Epithelial cell of prostate (primary cell): ENCODE data around the gene PIGZ.

Experiments
- DNase-seq: peaks from one replicate; pipeline ENCODE4 v3.0.0-alpha.2; 2011; ENCODE audit warnings: low read depth, low spot score
- H3K27ac ChIP-seq: fragments of 450-650 bp; 2 replicates; pipeline ENCODE4 v1.5.1; 2017; ENCODE audit warnings: mild to moderate bottlenecking

PIGZ gene

GRCh38 chr3:196985954-196986885 lies 17.6 kb upstream of the PIGZ start:
- H3K27ac ChIP-seq = no peak overlapping the region
- DNase-seq = no peak

- no peak for DNase-seq
- no peak overlapping the region for H3K27ac ChIP-seq
Measured at GRCh38 chr3:196985298-196985697, 16.7 kb upstream of the PIGZ start.

GRCh38 chr3:196983186-196983585 lies 14.6 kb upstream of the PIGZ start:
- no peak for DNase-seq
- H3K27ac ChIP-seq = no peak overlapping the region

- no peak overlapping the region for H3K27ac ChIP-seq
- no peak for DNase-seq
Measured at GRCh38 chr3:196981657-196982056, 13.0 kb upstream of the PIGZ start.

- no peak overlapping the region for H3K27ac ChIP-seq
- no peak for DNase-seq
Measured at GRCh38 chr3:196979545-196979944, 10.9 kb upstream of the PIGZ start.

DNA sequence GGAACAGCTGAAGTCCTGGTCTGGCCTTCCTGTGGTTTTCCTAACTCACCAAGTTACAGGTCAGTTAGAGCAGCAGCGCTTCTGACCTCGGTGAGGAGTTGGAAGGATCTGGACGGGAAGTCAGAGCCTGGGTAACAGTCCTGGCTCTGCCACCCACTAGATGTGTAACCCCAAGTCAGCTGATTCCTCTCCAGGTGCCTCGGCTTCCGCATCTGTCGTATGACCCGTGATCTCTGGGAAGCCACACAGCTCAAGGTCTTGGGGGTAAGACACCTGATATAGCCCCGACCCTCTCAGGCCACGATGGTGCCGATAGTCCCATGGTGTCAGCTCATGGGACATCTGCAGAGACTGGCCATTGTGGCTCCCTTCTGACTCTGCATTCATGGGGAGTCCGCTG lies 8.3 kb upstream of the PIGZ start:
- no peak for DNase-seq
- H3K27ac ChIP-seq = no peak overlapping the region

DNA sequence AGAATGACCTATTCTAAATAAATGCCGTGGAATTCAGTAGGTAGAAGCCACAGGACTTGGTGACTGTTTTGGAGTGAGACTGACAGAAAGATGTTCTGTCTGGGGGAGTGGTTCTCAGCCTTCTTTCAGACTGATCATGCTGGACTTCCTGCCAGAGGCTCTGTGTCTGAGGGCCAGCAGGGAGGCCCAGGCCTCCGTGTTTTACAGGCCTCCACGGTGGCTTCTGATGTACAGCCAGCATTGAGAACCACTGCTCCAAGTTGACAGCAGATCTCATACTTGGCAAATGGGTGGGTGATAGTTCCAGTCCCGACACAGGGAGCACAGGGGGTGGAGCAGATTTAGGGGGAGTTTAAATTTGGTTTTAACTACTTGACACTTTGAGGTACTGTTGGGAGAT lies 6.7 kb upstream of the PIGZ start:
- H3K27ac ChIP-seq = no peak overlapping the region
- no peak for DNase-seq

GRCh38 chr3:196974661-196975060 lies 6.0 kb upstream of the PIGZ start:
- DNase-seq = no peak

GRCh38 chr3:196971094-196971698 lies 2.6 kb upstream of the PIGZ start:
- no peak for DNase-seq
- no peak overlapping the region for H3K27ac ChIP-seq

More at GRCh38 chr3:196974661-196975060, 6.0 kb upstream of the PIGZ start:
- H3K27ac ChIP-seq = no peak overlapping the region

DNA sequence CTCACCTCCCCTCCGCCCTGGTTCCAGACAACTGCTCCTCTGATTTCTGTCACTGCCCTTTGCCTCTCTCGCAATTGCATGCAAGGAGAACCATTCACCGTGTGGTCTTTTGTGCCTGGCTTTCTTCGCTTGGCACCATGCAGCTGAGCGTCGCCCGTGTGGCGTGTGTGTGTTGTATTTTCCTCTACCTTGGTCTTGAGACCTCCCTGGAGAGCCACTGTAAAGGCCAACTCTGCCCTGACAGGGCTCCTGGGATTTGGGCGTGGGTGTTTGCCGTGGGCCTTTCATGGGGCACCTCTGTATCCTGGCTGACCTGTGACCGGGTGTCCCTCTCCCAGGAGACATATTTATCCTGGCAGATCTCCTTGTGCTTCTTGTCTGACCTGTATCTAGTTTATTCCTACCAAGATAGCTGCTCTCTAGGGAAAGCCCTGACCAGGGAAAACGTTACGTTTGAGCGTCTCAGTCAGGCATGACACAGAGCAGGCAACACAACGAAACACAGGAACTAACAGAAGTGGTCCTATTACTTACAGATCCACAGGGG lies 2.0 kb upstream of the PIGZ start:
- DNase-seq = no peak
- no peak overlapping the region for H3K27ac ChIP-seq

GRCh38 chr3:196969660-196970546 lies 1.3 kb upstream of the PIGZ start:
- no peak for DNase-seq
- no peak overlapping the region for H3K27ac ChIP-seq

GRCh38 chr3:196969134-196969659 lies 564 bp upstream of the PIGZ start:
- H3K27ac ChIP-seq = no peak overlapping the region
- DNase-seq = no peak

DNA sequence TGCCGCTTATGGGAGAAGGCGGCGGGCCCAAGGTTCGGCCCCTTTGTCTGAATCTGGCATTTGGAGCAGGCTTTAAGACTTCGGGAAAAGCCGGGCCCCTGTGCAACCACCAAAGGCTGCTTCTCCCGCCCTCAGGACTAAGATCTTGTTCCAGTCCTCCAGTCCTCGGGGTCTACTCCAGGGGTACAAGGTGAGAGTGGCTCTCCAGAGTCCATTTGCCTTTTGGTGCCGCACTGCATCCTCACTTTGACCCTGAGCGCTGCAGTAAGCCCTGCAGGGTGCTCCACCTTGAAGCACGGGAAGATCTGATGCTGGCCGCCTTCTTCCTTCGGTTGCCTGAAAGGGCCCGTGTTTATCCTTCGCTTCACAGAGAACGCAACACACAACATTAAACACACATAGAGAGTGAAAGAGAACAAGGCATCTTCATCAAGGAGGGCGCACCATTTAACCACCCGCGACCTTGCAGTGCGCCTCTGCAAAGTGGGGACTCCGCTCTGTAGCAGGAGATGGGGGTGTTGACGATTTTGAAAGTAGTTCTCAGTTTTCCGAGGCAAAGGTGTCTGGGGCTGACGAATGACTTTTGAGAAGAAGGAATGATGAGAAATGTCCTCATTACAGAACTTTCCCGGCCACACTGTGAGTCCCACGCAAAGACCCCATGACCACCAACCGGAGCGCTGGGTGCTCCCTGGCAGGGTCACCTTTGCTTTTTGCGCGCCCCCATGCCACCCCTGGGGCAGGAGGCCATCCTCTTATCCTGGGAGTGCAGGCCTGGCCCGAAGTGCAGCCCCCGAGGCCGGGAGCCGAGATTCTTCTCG lies 1.0 kb downstream of the PIGZ start:
- H3K27ac ChIP-seq = no peak overlapping the region
- DNase-seq = no peak

DNA sequence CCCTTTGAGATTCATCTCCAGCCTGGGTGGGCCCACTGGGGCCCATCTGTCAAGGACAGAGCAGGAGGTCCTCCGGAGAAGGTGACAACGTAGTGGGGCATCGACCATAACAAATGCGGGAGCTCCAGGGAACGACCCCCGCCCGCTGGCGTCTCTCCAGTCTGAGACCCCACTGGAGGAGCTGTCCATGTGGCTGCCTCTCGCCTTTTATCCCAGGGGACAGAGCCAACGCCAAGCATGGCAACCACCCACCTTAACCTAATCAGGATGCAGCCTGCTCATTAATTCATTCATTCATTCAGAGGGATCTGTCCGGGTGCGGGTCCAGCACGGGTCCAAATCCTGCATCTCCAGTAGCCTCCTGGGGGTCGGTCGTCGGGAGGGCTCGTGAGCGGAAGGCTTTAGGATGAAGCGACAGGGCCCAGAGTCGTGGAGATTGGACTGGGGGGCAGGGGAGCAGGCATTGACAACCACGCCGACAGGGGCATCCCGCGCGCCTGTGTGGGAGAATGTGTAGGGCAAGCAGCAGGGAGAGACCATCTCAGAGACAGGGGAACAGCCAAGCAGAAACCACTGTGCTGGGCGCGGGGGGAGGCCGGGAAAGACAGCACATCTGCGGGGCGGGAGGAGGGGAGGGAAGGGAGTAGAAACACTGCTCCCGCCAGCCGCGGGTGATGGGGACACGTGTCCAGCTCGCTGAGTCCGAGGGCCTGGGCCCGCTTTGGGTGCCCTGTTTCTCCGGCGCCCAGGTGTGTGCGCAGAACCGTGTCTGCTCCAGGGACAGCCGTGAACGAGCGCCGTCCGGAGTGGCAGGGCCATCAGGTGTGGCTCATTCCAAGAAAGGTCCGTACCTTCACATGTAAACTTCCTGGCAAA lies 1.9 kb downstream of the PIGZ start:
- H3K27ac ChIP-seq = no peak overlapping the region
- DNase-seq = no peak

- no peak overlapping the region for H3K27ac ChIP-seq
- no peak for DNase-seq
Measured at GRCh38 chr3:196965804-196966173, 2.8 kb downstream of the PIGZ start.

DNA sequence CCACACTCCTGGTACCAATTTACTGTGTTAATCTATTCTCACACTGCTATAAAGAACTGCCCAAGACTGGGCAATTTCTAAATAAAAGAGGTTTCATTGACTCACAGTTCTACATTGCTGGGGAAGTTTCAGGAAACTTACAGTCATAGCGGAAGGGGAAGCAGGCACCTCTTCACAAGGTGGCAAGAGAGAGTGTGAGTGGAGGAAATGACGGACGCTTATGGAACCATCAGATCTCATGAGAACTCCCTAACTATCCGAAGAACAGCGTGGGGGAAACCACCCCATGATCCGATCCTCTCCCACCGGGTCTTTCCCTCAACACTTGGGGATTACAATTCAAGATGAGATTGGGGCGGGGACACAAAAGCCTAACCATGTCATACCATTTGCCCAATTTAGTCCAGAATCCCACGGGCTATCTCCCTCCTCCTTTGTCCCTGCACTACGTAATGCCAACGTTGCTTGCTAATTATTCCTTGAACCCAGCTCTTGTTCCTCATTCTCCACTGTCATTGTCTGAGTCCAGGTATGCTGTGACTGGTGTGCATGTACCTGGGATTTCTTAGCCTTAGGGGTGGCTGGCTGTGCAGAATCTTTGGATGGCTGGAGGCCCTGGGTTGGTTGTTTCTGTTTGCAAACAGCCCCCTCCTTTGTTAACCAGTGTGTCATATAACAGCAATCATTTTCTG lies 3.4 kb downstream of the PIGZ start:
- no peak for DNase-seq
- H3K27ac ChIP-seq = no peak overlapping the region

DNA sequence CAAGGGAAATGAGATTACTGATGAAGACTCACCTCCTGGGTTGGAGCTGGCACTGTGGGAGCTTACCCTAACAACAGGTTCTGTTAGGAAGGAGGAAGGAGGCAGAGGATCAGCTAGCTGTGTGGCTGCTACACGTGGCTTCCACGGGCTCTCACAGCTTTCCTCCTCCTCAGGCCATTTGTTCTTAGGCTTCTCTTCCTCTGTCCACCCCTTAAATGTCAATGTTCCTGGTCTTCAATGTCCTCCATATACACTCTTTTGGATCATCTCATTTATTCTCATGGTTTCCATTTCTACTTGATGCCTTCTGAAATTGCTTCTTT lies 5.0 kb downstream of the PIGZ start:
- DNase-seq = no peak
- no peak overlapping the region for H3K27ac ChIP-seq
